Vagina (tissue), 2 donors: ENCODE data around the gene SH3BP5L. TPM values are rescaled to one million over a fixed set of nuclear protein-coding genes. Genes with fewer than 3 reads are reported as not detected.
A peak's percentile ranks its signal among the peaks of the same experiment; 100 is the strongest.

Source experiments
- DNase-seq, 2 donors: peaks; one replicate each; pipeline ENCODE4 v3.0.0-alpha.2; 2017; ENCODE audit errors: extremely low spot score in 2 of 2
- H3K27ac ChIP-seq: fragments of 200-600 bp; sonication (generic); one replicate; pipeline ENCODE4 v1.5.1; 2019
- H3K27me3 ChIP-seq: fragments of 200-600 bp; sonication (generic); one replicate; pipeline ENCODE4 v1.5.1; 2019
- H3K36me3 ChIP-seq, 2 donors: fragments of 200-600 bp; sonication (generic); one replicate each; pipeline ENCODE4 v1.5.1; 2017 to 2019
- H3K4me1 ChIP-seq: fragments of 200-600 bp; sonication (generic); one replicate; pipeline ENCODE4 v1.5.1; 2019
- H3K4me3 ChIP-seq, 2 donors: fragments of 200-600 bp; sonication (generic); 1 replicate in 1 of 2; 2 replicates in 1 of 2; pipeline ENCODE4 v1.5.1; 2016 to 2019
- H3K9me3 ChIP-seq: fragments of 200-600 bp; sonication (generic); one replicate; pipeline ENCODE4 v1.5.1; 2019
- CTCF ChIP-seq, 3 experiments: fragments of 450-650 bp in 2 of 3; fragments of 200-600 bp in 1 of 3; sonication (generic) in 1 of 3; IDR thresholded peaks; one replicate each; pipeline ENCODE4 v1.5.1; 2017 to 2019; ENCODE audit warnings: antibody characterized with exemption in 3 of 3, mild to moderate bottlenecking in 2 of 3, moderate library complexity in 2 of 3
- POLR2A ChIP-seq, 2 donors: fragments of 450-650 bp; IDR thresholded peaks; one replicate each; pipeline ENCODE4 v1.6.1; 2017; ENCODE audit warnings: antibody characterized with exemption in 2 of 2, mild to moderate bottlenecking in 2 of 2, moderate library complexity in 2 of 2
- POLR2AphosphoS5 ChIP-seq, 2 donors: sonication (generic); formaldehyde crosslinking; IDR thresholded peaks; one replicate each; pipeline ENCODE4 v1.9.0; 2017; ENCODE audit warnings: antibody characterized with exemption in 2 of 2, mild to moderate bottlenecking in 2 of 2, low read depth in 1 of 2; ENCODE audit not compliant: insufficient read depth in 1 of 2
- intact Hi-C: fragments of 100-400 bp; cut with DNase I; formaldehyde crosslinking; loops from one replicate; pipeline ENCODE4 v1.15.1; 2023
- total RNA-seq: library from RNA; depleted of rRNA; stranded (reverse); fragments of >200 nt; gene quantifications from one replicate; pipeline ENCODE4 v1.2.3, GENCODE V29; 2016

The SH3BP5L gene
- 18.7 TPM for total RNA-seq

- peaks cover 0 to 9% of the 10 kb centered on the region in 2 donors for H3K36me3 ChIP-seq
- H3K27me3 ChIP-seq = no peaks in the 10 kb centered on the region
- H3K4me3 ChIP-seq = peak within 1 kb of the TSS; percentile 67 to 77
- no peaks in the 10 kb centered on the region for H3K9me3 ChIP-seq
- TF ChIP-seq POLR2AphosphoS5 (IDR thresholded peaks at IDR 0.05; ENCODE audit: insufficient read depth in 1 of 2, low read depth in 1 of 2) (peak; percentile 90 to 94), CTCF (IDR thresholded peaks at IDR 0.05) (peak in 1 of 3 experiments; percentile 41), POLR2A (IDR thresholded peaks at IDR 0.05) (peak in 1 of 2 donors; percentile 67)
- H3K4me1 ChIP-seq = peaks cover 52% of the 10 kb centered on the region
- intact Hi-C loops = no loop called here
- peak in 1 of 2 donors; percentile 97 for DNase-seq
- peak within 1 kb of the TSS; percentile 98 for H3K27ac ChIP-seq
Observed at GRCh38 chr1:248825909-248826760, at the start of gene SH3BP5L. SH3BP5L (minus strand) TSS chr1:248825915; CDS start chr1:248824935, 980 bp downstream.

- peak overlapping the region; percentile 97 for H3K27ac ChIP-seq
- TF ChIP-seq POLR2AphosphoS5 (IDR thresholded peaks at IDR 0.05; ENCODE audit: insufficient read depth in 1 of 2, low read depth in 1 of 2) (peak in 1 of 2 donors; percentile 90), POLR2A (IDR thresholded peaks at IDR 0.05) (no peak), CTCF (IDR thresholded peaks at IDR 0.05) (no peak)
- H3K4me1 ChIP-seq = peaks cover 8% of the 10 kb centered on the region
- DNase-seq = peak in 1 of 2 donors; percentile 97
- intact Hi-C loops = no loop called here
- H3K4me3 ChIP-seq = peak overlapping the region; percentile 68
- no peaks in the 10 kb centered on the region for H3K27me3 ChIP-seq
- no peaks in the 10 kb centered on the region for H3K36me3 ChIP-seq
- no peaks in the 10 kb centered on the region for H3K9me3 ChIP-seq
Observed at GRCh38 chr1:248873993-248874533, 48.3 kb upstream of the SH3BP5L start.

- H3K9me3 ChIP-seq = no peaks in the 10 kb centered on the region
- peak overlapping the region; percentile 97 for H3K27ac ChIP-seq
- peaks cover 8% of the 10 kb centered on the region for H3K4me1 ChIP-seq
- H3K36me3 ChIP-seq = no peaks in the 10 kb centered on the region
- intact Hi-C loops = no loop called here
- peak in 1 of 2 donors; percentile 99 for DNase-seq
- H3K27me3 ChIP-seq = no peaks in the 10 kb centered on the region
- TF ChIP-seq CTCF (IDR thresholded peaks at IDR 0.05) (no peak), POLR2A (IDR thresholded peaks at IDR 0.05) (peak in 1 of 2 donors; percentile 36), POLR2AphosphoS5 (IDR thresholded peaks at IDR 0.05; ENCODE audit: insufficient read depth in 1 of 2, low read depth in 1 of 2) (peak in 1 of 2 donors; percentile 85)
- H3K4me3 ChIP-seq = peak overlapping the region; percentile 68
Observed at GRCh38 chr1:248873409-248873992, 47.8 kb upstream of the SH3BP5L start.

DNA sequence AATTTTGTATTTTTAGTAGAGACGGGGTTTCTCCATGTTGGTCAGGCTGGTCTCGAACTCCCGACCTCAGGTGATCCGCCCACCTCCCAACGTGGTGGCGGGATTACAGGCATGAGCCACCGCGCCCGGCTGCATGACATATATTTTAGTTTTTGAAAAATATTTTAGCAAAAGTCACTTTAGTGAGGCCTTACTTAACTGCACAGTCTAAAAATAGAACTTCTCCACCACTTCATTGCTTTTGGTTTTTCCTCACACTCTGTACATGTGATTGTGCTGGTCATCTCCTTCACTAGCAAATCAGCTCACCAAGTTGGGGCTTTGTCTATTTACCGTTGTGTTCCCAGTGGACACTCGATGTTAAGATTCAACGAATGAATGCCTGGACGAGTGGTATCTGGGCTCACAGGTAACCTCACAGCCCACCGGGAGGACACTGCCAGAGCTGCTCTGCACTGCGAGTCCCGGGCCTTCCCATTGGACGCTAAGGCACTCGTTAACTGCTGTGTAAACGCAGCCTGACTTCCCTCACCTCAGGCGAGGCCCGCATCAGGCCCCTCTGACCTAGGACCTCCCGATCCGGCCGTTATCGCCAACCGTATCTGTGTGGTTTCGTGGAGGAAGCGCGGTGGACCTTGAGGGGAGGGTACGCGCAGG is 47.2 kb upstream of the SH3BP5L start:
- H3K27me3 ChIP-seq = no peaks in the 10 kb centered on the region
- no peak for DNase-seq
- H3K36me3 ChIP-seq = no peaks in the 10 kb centered on the region
- H3K4me3 ChIP-seq = peak overlapping the region; percentile 68
- TF ChIP-seq CTCF (IDR thresholded peaks at IDR 0.05) (no peak), POLR2A (IDR thresholded peaks at IDR 0.05) (peak in 1 of 2 donors; percentile 12), POLR2AphosphoS5 (IDR thresholded peaks at IDR 0.05; ENCODE audit: insufficient read depth in 1 of 2, low read depth in 1 of 2) (peak in 1 of 2 donors; percentile 9)
- intact Hi-C loops = no loop called here
- H3K9me3 ChIP-seq = no peaks in the 10 kb centered on the region
- peak overlapping the region; percentile 97 for H3K27ac ChIP-seq
- peaks cover 8% of the 10 kb centered on the region for H3K4me1 ChIP-seq
